GM21423 (cell line): ENCODE results near the gene HOXD12.

ENCODE experiments used
- ATAC-seq: cut with Tn5 transposase; IDR thresholded peaks from one replicate; pipeline ENCODE4 v1.9.1; 2021; ENCODE audit warnings: mild to moderate bottlenecking, moderate library complexity; ENCODE audit not compliant: unreplicated experiment

HOXD12 gene

DNA sequence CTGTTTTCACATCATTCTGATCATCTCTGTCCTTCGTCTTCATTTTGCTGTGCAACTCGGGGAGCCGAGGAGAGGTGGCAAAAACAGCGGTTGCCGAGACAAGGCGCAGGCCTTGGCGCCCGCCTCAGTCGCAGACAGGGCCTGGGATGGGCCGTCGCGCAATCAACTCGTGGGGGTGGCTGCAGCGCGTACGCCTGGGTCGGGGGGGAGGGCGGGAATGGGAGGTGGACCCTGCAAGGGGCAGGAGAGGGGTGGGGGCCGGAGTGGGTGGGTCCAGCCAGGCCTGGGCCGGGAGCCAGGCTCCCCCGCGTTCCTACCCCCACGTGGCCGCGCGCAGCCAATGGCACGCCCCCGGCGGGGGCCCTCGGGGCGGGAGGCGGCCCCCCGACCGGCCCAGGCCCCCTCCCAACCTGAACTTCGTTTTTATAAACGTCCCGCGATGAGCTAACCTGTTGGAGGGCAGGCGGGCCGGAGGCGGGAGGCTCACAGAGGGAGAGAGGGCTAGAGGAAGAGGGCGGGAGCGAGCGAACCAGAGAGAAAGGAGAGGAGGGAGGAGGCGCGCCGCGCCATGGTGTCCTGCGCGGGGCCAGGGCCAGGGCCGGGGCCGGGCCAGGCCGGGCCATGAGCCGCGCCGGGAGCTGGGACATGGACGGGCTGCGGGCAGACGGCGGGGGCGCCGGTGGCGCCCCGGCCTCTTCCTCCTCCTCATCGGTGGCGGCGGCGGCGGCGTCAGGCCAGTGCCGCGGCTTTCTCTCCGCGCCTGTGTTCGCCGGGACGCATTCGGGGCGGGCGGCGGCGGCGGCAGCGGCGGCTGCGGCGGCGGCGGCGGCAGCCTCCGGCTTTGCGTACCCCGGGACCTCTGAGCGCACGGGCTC is 7.1 kb upstream of the HOXD12 start, which contains the start of gene HOXD13:
HOXD13 (plus strand) TSS at position 452 of the 875 bp plus-strand sequence; CDS start at position 622, 170 bp downstream.
- no peak for ATAC-seq

GRCh38 chr2:176093145-176093897 is 6.3 kb upstream of the HOXD12 start:
- no peak for ATAC-seq

DNA sequence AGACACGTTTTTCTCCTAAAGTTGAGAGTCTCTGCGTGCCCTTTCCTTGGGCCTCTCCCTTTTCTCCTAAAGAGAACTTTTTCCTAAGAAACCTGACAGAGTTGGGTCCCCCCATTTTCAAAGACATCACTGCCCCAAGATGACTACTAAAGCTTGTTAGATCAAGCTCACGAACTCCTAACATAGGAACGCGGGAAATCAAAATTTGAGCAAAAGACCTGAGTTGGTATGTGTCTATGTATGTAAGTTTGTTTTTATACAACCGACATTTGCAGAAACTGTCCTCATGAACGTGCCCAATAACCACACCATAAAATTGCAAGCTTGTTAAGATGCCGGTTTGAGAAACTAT is 5.7 kb upstream of the HOXD12 start:
- no peak for ATAC-seq

DNA sequence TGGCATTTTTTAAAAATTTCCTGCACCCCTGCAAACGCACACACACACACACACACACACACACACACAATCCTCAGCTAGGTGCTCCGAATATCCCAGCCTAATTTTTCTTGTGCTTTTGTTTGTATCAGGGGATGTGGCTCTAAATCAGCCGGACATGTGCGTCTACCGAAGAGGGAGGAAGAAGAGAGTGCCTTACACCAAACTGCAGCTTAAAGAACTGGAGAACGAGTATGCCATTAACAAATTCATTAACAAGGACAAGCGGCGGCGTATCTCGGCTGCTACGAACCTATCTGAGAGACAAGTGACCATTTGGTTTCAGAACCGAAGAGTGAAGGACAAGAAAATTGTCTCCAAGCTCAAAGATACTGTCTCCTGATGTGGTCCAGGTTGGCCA is 5.2 kb upstream of the HOXD12 start:
- ATAC-seq = no peak

GRCh38 chr2:176095421-176095820 is 4.2 kb upstream of the HOXD12 start:
- no peak for ATAC-seq

DNA sequence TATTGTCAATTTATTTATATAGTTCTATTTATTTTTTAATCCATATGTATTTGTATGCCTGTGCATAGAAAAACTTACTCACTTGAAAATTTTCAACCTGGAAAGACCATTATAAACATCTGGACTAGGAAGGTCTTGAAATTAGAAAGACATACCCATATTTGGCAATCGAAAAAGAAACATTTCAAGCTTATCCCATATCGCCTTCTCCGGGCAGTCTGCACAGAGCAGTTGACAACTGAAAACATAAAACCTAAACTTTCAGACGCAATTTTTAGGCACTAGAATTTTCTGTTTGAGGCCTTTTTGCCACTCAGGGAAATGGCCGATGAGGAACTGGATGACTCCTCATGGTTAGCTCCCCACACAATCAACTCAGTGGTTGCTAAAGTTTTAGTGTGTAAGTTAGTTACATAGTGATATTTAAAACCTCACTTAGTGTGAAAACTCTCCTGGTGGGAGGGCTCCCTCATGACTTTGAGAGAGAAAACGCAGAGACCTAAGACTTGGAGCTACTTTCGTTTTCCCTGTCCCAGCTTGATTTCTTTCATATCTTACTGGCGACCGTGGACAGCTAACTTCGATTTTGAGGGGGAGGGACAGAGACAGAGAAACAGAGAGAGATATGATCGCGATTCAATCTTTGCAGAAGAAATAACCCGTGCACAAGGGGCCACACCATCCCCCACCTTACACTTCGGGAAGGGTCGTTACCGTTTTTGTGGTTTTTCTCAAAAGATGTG is 3.2 kb upstream of the HOXD12 start:
- ATAC-seq = no peak

DNA sequence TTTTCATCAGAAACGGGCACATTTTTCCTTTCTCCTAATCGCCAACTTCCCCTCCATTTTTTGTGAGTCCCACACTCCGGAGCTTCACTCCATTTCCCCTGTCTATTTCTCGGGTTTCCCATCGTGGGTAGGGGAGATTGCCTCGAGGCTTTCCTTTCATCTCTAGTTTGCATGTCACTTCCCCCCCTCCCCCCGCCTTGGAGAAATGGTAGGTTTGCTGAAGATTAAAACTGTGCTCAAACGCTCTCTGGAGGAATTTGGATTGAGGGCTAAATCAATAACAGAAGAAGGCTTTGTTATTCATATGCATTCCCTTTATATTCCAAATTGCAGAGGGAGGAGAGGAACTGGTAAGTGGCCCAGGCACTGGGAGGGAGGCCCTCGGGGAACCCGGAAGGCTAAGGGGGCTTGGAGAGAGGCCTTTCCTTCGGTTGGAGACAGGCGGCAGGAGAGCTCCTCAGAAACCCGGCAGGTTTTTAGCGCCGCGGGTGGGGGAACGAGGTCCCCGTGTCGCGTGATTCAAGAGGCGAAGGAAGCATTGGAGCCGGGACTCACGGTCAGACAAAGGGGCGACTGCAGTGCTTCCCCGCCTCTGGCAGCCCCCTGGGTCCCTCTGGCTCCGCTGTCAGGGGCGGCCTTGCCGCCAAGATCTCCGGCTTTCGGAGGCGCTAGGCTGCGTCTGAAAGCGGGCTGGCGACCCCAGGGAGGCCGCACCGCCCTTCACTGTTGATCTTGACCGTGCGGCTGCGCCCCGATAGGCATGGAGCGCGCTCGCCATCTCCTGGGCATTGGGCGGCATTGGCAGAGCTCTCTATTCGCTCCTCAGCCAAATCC is 2.4 kb upstream of the HOXD12 start:
- ATAC-seq = peak; percentile 80

GRCh38 chr2:176097820-176098365 is 1.7 kb upstream of the HOXD12 start:
- ATAC-seq = no peak

GRCh38 chr2:176098366-176099158 is 1.0 kb upstream of the HOXD12 start:
- ATAC-seq = no peak

DNA sequence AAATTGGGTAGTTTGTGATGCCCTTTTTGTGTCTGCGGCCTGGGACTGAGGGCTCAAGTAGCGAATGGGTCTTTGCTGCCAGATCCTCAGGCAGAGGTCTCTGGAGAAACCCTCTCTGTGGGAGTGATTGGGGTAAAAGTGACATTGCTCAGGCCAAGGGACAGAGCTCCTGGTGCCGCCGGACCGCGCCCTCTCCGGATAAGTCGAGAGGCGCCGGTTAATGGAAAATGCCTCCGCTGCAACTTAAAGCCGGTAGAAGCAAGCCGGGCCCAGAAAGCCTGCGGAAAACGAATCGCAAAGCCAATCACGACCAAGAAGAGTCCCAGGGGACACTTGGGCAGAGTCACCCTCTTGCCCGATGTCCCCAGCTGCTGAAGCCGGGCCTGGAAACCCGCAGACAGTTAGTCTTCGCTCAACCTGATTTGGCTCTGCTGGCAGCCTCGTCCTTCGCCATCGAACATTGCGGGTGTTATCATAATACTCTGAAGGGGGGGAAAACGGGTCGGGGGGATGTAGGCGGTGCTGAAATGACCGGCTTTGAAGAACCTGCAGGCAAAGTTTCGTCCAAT is 352 bp upstream of the HOXD12 start:
- no peak for ATAC-seq

DNA sequence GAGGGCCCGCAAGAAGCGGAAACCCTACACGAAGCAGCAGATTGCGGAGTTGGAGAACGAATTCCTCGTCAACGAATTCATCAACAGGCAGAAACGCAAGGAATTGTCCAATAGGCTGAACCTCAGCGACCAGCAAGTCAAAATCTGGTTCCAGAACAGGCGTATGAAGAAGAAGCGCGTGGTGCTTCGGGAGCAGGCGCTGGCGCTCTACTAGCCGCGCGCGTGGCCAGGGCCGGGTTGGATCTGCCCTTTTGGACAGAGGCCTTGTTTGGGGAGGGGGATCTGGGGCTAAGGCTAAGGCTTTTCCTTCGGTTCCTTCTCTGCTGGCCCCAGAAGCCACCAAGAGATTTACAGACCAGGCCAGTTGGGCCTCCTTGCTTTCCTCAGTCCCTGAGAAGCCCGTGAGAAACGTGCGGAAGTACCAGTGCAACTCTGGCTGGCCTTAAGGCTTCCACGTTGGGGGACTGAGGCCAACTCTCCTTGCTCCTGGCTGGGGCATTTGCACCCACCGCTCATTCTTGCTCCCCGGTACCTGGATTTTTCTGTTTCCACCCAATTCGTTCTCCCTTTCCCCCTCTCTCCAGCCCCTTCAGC is 1.0 kb downstream of the HOXD12 start:
- no peak for ATAC-seq

DNA sequence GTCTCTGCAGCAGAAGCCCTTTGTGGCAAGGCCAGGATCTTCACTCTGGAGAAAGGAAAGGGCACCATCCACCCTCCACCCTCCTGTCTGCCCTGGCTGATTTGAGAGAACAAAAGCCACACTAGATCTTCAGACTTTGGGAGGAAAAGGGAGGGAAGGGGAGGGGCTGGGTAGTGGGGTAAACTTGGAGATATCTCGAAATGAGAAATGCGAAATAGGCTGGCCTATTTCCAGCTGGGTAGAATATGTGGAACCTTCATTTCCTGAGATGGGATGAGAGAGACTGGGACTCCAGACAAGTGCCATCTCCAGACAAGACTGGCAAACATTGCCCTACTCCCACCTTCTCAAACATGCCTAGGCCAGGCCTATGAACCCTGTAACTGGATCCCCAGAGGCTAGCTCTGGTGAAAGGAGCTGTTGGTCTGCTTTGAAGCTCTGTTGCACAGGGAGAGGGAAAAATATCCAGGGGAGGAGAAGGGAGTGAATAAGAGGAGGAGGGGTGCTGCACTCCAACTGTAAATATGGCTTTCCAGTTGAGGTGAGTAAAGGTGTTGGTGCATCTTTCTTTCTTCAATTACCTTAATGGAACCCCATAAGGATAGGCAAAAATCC is 1.7 kb downstream of the HOXD12 start:
- no peak for ATAC-seq

DNA sequence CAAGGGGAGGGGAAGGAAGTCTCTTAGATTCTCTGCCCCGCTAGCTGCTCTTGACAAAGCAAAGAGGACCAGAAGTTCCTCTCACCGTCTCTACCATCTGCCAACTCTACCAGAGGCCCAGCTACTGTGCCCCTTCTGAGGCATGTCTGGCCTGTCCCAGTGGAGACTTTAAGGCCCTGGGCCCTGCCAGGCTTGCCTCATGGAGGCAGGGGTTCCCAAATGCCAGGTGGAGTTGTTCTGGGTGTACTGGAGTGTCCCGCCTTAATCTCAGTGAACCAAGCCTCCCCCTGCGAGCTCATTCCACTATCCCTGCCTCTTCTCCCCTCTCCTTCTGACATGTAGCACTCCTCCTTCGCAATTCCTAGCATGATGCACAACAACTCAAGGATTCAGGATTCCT is 2.2 kb downstream of the HOXD12 start:
- no peak for ATAC-seq

DNA sequence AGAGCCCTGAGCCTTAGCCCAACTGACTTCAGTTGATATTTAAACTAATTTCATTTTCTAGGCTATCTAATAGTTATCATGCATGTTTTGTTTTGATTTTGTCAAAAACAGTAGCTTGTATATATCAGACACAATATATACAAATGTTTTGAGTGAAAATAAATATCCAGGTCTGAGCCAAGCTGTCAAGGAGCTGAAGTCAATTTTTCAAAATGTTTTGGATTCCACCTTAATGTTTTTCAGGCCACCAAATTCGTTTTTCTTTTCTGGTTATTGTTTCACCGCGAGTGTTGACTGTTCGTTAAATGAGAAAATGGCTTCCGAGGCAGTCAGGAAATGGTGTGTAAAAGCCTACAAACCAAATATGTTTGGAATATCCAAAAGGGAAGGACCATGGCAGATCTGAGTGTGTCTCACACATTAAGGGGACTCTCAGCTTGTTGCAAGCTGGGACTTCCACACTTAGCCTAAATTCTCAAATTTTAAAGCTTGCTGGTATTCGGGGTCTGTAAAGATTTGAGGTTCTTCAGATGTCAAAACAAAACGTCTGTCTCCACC is 2.8 kb downstream of the HOXD12 start:
- ATAC-seq = no peak

- ATAC-seq = no peak
Observed at GRCh38 chr2:176103194-176103593, 3.6 kb downstream of the HOXD12 start.

DNA sequence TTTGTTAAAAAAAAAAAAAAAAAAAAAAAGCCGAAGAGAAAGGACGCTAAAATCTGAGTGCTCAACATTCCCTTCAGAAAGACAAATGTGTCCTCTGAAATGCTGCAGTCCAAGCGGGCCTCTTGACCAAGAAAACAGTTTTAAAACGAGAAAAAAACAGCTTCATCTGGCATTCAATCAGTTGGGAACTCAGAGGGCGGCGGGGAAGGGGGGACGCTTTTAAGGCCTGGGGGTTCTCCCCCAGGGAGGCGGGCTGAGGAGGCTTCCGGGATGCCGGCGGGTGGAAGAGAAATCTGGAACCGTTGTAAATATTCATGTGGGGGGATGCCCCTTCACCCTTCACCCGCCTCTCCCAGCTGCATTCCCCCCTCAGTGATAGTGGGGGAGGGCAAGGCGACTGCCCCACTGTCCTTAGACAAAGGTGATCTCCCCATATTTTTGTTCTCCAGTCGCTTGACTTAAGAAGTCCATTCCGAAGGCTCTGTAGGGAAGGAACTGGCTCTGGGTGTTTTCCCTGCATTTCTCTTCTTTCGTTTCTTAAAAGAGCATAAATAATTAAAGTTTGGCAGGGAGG is 4.2 kb downstream of the HOXD12 start:
- no peak for ATAC-seq

DNA sequence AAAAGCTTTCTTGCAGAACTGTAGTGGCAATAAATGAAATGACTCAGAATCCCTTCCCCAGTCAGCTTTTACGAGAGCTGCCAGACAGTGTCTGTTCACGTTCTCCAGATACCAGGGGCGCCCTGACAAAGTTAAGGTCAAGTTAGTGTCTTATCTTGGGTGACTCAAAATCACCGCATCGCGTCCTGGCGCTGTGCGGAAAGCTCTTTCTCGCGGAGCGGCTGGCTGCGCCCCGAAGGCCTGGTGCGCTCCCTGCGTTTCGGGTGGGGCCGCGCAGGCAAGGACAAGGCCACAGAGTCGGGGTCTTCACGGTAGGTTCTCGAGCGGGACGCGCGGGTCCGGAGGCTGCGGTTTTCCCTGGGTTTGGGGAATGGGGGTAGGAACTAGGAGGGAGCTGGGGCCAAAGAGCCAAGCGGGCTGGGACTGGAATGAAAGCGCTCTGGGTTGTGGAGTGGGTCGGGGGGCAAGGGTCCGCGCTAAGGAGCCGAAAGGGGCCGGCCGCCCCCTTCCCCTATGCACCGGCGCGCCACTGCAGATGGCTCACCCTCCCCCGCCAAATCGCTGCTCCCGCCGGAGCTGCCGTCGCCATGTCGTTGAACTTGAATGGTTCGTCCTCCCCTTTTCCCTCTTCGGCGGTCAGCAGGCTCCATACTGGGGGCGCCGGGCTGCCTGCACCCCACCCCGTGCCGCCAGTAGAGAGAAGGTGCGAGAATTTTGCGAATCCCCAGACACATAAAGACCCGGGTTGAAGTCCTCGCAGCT is 4.9 kb downstream of the HOXD12 start:
- ATAC-seq = no peak
